SU-DHL-6 (cell line): Measurements from ENCODE around the gene ZFYVE19.

Experiments used
- H2AFZ ChIP-seq: fragments of 200-600 bp; sonication (generic); 2 replicates; pipeline ENCODE4 v1.6.1; 2014; ENCODE audit warnings: low read depth, mild to moderate bottlenecking, moderate library complexity, mixed read lengths, antibody characterized with exemption, low read length; ENCODE audit not compliant: severe bottlenecking
- H3F3A ChIP-seq: fragments of 200-600 bp; shearing (Covaris generic); 2 replicates; pipeline ENCODE4 v1.6.0; 2016; ENCODE audit warnings: antibody characterized with exemption, mild to moderate bottlenecking; ENCODE audit not compliant: insufficient read depth
- H3K27ac ChIP-seq: fragments of 200-600 bp; sonication (generic); 2 replicates; pipeline ENCODE4 v1.5.1; 2016; ENCODE audit warnings: low read depth, mild to moderate bottlenecking, low read length, moderate library complexity, mixed read lengths
- H3K27me3 ChIP-seq: fragments of 200-600 bp; sonication (generic), shearing (Covaris generic); 2 replicates; pipeline ENCODE4 v1.6.0; 2014; ENCODE audit warnings: mild to moderate bottlenecking, low read length
- H3K36me3 ChIP-seq: fragments of 200-600 bp; sonication (generic); 2 replicates; pipeline ENCODE4 v1.6.1; 2014; ENCODE audit warnings: mild to moderate bottlenecking, low read length, mixed read lengths
- H3K4me2 ChIP-seq: fragments of 300-600, 200-600 bp; shearing (Covaris generic), sonication (generic); 2 replicates; pipeline ENCODE4 v1.6.0; 2014; ENCODE audit warnings: low read length, low read depth, mild to moderate bottlenecking; ENCODE audit not compliant: poor library complexity, severe bottlenecking
- H3K4me3 ChIP-seq: fragments of 200-600 bp; sonication (generic); 2 replicates; pipeline ENCODE4 v1.5.1; 2014; ENCODE audit warnings: antibody characterized with exemption, low read length, mild to moderate bottlenecking, mixed read lengths; ENCODE audit not compliant: insufficient read depth, poor library complexity, severe bottlenecking
- H3K79me2 ChIP-seq: fragments of 200-600 bp; sonication (generic); 2 replicates; pipeline ENCODE4 v1.6.1; 2014; ENCODE audit warnings: mild to moderate bottlenecking, low read length, moderate library complexity; ENCODE audit not compliant: insufficient read depth
- H3K9ac ChIP-seq: fragments of 200-600 bp; sonication (generic); 2 replicates; pipeline ENCODE4 v1.7.0; 2014; ENCODE audit warnings: mild to moderate bottlenecking, low read length
- H3K9me2 ChIP-seq: fragments of 200-600 bp; sonication (generic); replicated peaks from 2 replicates; pipeline ENCODE4 v1.6.1; 2014; ENCODE audit warnings: low read length; ENCODE audit not compliant: insufficient read depth
- H3K9me3 ChIP-seq: fragments of 200-600 bp; sonication (generic); 2 replicates; pipeline ENCODE4 v1.6.1; 2014; ENCODE audit warnings: low read length, mixed read lengths; ENCODE audit not compliant: insufficient read depth
- H4K20me1 ChIP-seq: fragments of 200-600 bp; sonication (generic); 2 replicates; pipeline ENCODE4 v1.6.1; 2014; ENCODE audit warnings: low read depth, mild to moderate bottlenecking, antibody characterized with exemption, low read length, moderate library complexity, mixed read lengths
- EZH2phosphoT487 ChIP-seq: fragments of 200-600 bp; sonication (generic), shearing (Covaris generic); conservative IDR thresholded peaks from 2 replicates; pipeline ENCODE4 v1.6.1; 2018; ENCODE audit warnings: mild to moderate bottlenecking, antibody characterized with exemption, low read length, moderate library complexity, mixed read lengths
- TF ChIP-seq, protein P1 (sequence below): fragments of 200-600 bp; sonication (generic); IDR thresholded peaks from one replicate; pipeline ENCODE4 v1.5.1; 2017; ENCODE audit warnings: antibody characterized with exemption, mild to moderate bottlenecking, low read length, moderate library complexity; ENCODE audit not compliant: insufficient read depth, poor library complexity, severe bottlenecking

ZFYVE19 gene

DNA sequence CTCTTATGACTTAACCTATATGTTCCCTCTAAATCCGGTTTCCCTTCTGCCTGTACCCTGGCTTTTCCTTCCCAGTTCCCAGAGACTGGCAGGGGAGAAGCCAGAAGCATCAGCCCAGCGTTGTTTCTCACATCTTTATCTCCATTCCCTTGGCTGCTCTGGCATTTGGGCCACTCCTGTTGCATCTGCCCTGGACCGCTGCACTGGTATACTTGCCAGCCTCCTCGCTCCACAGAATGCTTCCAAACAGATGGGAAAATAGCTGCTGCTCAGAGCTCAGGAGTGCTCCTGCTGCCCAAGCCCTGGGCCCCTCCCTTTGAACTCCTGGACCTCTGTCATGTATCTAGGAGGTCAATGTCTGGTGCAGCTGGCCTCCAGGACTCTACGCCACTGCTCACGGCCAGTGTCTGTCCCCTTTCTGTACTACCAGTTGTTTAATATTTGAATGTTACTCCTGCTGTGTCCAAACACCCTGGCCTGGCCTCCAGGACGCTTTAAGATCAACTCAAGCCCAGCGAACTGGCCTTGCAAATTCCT, 43.8 kb downstream of the ZFYVE19 start:
- no peaks in the 10 kb centered on the region for H3F3A ChIP-seq
- no peak overlapping the region for H3K9ac ChIP-seq
- H3K27ac ChIP-seq = no peak overlapping the region
- no peaks in the 10 kb centered on the region for H3K27me3 ChIP-seq
- no peak overlapping the region for H3K4me2 ChIP-seq
- no peaks in the 10 kb centered on the region for H3K9me2 ChIP-seq
- no peak overlapping the region for H2AFZ ChIP-seq
- no peak overlapping the region for H3K4me3 ChIP-seq
- no peaks in the 10 kb centered on the region for H3K79me2 ChIP-seq
- no peak for TF ChIP-seq EZH2phosphoT487
- TF ChIP-seq, protein P1, sequence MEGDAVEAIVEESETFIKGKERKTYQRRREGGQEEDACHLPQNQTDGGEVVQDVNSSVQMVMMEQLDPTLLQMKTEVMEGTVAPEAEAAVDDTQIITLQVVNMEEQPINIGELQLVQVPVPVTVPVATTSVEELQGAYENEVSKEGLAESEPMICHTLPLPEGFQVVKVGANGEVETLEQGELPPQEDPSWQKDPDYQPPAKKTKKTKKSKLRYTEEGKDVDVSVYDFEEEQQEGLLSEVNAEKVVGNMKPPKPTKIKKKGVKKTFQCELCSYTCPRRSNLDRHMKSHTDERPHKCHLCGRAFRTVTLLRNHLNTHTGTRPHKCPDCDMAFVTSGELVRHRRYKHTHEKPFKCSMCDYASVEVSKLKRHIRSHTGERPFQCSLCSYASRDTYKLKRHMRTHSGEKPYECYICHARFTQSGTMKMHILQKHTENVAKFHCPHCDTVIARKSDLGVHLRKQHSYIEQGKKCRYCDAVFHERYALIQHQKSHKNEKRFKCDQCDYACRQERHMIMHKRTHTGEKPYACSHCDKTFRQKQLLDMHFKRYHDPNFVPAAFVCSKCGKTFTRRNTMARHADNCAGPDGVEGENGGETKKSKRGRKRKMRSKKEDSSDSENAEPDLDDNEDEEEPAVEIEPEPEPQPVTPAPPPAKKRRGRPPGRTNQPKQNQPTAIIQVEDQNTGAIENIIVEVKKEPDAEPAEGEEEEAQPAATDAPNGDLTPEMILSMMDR = no peak
- no peaks in the 10 kb centered on the region for H3K9me3 ChIP-seq
- no peaks in the 10 kb centered on the region for H3K36me3 ChIP-seq
- H4K20me1 ChIP-seq = no peaks in the 10 kb centered on the region

DNA sequence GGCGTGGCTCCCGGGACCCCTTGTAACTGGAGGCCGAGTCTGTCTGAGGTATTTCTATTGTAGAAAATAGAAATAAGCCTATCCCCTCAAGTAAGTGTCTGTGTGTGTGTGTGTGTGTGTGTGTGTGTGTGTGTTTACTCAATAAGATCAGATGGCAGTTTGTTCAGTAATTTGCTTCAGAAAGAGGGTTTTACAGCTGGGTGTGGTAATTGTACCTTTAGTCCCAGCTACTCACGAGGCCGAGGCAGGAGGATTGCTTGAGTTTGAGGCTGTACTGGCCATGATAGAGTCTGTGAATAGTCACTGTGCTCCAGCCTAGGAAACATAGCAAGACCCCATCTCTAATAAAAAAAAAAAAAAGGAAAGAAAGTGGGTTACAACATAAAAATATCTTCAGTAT, 45.6 kb downstream of the ZFYVE19 start:
- no peaks in the 10 kb centered on the region for H3K27me3 ChIP-seq
- no peak overlapping the region for H3K27ac ChIP-seq
- H4K20me1 ChIP-seq = no peaks in the 10 kb centered on the region
- no peaks in the 10 kb centered on the region for H3K9me3 ChIP-seq
- TF ChIP-seq EZH2phosphoT487 = no peak
- TF ChIP-seq, protein P1 = no peak
- H3F3A ChIP-seq = no peaks in the 10 kb centered on the region
- no peaks in the 10 kb centered on the region for H3K36me3 ChIP-seq
- H3K79me2 ChIP-seq = no peaks in the 10 kb centered on the region
- H3K4me2 ChIP-seq = no peak overlapping the region
- no peak overlapping the region for H3K4me3 ChIP-seq
- H2AFZ ChIP-seq = no peak overlapping the region
- H3K9ac ChIP-seq = no peak overlapping the region
- H3K9me2 ChIP-seq = no peaks in the 10 kb centered on the region

DNA sequence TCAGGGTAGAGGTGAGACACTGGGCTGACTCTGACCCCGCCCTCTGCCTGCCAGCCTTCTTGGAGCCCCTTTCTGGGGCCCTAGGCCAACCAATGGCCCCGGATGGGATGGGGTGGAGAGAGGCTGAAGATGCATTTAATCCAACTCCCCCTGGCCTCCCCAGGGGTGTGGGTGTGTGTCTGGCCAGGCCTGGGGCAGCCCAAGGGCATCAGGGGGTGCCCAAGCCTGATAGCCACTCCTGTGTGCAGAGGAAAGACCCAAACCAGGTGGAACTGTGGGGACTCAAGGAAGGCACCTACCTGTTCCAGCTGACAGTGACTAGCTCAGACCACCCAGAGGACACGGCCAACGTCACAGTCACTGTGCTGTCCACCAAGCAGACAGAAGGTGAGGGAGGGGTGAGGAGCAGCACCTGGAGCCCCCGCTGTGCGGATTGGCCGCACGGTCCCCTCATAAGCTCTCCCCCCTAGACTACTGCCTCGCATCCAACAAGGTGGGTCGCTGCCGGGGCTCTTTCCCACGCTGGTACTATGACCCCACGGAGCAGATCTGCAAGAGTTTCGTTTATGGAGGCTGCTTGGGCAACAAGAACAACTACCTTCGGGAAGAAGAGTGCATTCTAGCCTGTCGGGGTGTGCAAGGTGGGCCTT, 46.5 kb downstream of the ZFYVE19 start:
- Histone ChIP-seq H3K27me3 (no peaks in the 10 kb centered on the region), H4K20me1 (no peaks in the 10 kb centered on the region), H3K36me3 (no peaks in the 10 kb centered on the region), H2AFZ (no peak overlapping the region), H3K4me3 (no peak overlapping the region), H3K79me2 (no peaks in the 10 kb centered on the region), H3K4me2 (no peak overlapping the region), H3K9ac (no peak overlapping the region), H3K9me3 (no peaks in the 10 kb centered on the region), H3K27ac (no peak overlapping the region), H3K9me2 (no peaks in the 10 kb centered on the region), H3F3A (no peaks in the 10 kb centered on the region)
- TF ChIP-seq EZH2phosphoT487 = no peak
- TF ChIP-seq, protein P1 = no peak
